HepG2 (cell line): ENCODE data around the gene EID3. TPM values are rescaled to one million over a fixed set of nuclear protein-coding genes. Genes with fewer than 3 reads are reported as not detected.

Experiments
- ARNT2 ChIP-seq: sonication (generic); formaldehyde crosslinking; IDR thresholded peaks from 2 replicates; pipeline ENCODE4 v1.8.0; 2022; ENCODE audit warnings: mild to moderate bottlenecking, low read depth, missing genetic modification reagents, moderate library complexity
- FOSL2 ChIP-seq: sonication (generic); formaldehyde crosslinking; IDR thresholded peaks from 2 replicates; pipeline ENCODE4 v1.4.0; 2020; ENCODE audit warnings: missing genetic modification reagents
- HOXA9 ChIP-seq: sonication (generic); formaldehyde crosslinking; IDR thresholded peaks from 2 replicates; pipeline ENCODE4 v1.8.1; 2022; ENCODE audit warnings: missing genetic modification reagents, mild to moderate bottlenecking, moderate library complexity, borderline replicate concordance
- JUN ChIP-seq: sonication (generic); formaldehyde crosslinking; IDR thresholded peaks from 2 replicates; pipeline ENCODE4 v1.4.0; 2020; ENCODE audit warnings: mild to moderate bottlenecking, missing genetic modification reagents
- MAFF ChIP-seq: IDR thresholded peaks from 2 replicates; pipeline ENCODE4 v1.6.1; 2011; ENCODE audit warnings: low read depth, low read length, improper control_type of control experiment
- NFE2 ChIP-seq: sonication (generic); formaldehyde crosslinking; IDR thresholded peaks from 2 replicates; pipeline ENCODE4 v1.4.0; 2020; ENCODE audit warnings: missing genetic modification reagents
- REPIN1 ChIP-seq: sonication (generic); formaldehyde crosslinking; IDR thresholded peaks from 2 replicates; pipeline ENCODE4 v1.8.0; 2022; ENCODE audit warnings: missing genetic modification reagents, low read depth, mild to moderate bottlenecking, borderline replicate concordance
- SMARCE1 ChIP-seq: fragments of 450-650 bp; IDR thresholded peaks from 2 replicates; pipeline ENCODE4 v1.6.1; 2017; ENCODE audit warnings: borderline replicate concordance
- STAG1 ChIP-seq: sonication (generic); formaldehyde crosslinking; IDR thresholded peaks from 2 replicates; pipeline ENCODE4 v1.4.0; 2020; ENCODE audit warnings: missing genetic modification reagents
- ZNF232 ChIP-seq: sonication (generic); formaldehyde crosslinking; IDR thresholded peaks from 2 replicates; pipeline ENCODE4 v1.4.0; 2020; ENCODE audit warnings: missing genetic modification reagents, borderline replicate concordance
- ZNF326 ChIP-seq: sonication (generic); formaldehyde crosslinking; IDR thresholded peaks from 2 replicates; pipeline ENCODE4 v1.4.0; 2020; ENCODE audit warnings: missing genetic modification reagents, borderline replicate concordance
- ZNF382 ChIP-seq: sonication (generic); formaldehyde crosslinking; IDR thresholded peaks from 2 replicates; pipeline ENCODE4 v1.5.0; 2020; ENCODE audit warnings: missing genetic modification reagents, mild to moderate bottlenecking, borderline replicate concordance
- ZNF468 ChIP-seq: sonication (generic); formaldehyde crosslinking; IDR thresholded peaks from 2 replicates; pipeline ENCODE4 v1.8.0; 2022; ENCODE audit warnings: mild to moderate bottlenecking, moderate library complexity, missing genetic modification reagents
- polyA plus RNA-seq, 8 experiments: library from polyadenylated mRNA; depleted of rRNA in 3 of 8; stranded (reverse) in 7 of 8; unstranded in 1 of 8; fragments of >200 nt; fragmentation: Illumina TruSeq in 4 of 8; extraction: Trizol in 4 of 8; gene quantifications; 2 replicates each; pipeline versions ENCODE4 v1.2.1 to v1.2.3, GENCODE V29; 2011 to 2016; ENCODE audit warnings: low read depth in 4 of 8, missing spikeins in 1 of 8, mixed read lengths in 1 of 8; ENCODE audit not compliant: insufficient read depth in 1 of 8
- total RNA-seq, 5 experiments: library from RNA; depleted of rRNA; stranded (reverse); fragments of >200 nt; fragmentation: Illumina TruSeq; extraction: Trizol; gene quantifications; 2 replicates each; pipeline ENCODE4 v1.2.3, GENCODE V29; 2016; ENCODE audit warnings: low read depth in 1 of 5
- TF ChIP-seq, protein P1 (sequence below): IDR thresholded peaks from 2 replicates; pipeline ENCODE4 v1.6.1; 2016; ENCODE audit warnings: missing genetic modification reagents, missing compliant biosample characterization
- TF ChIP-seq, protein P2 (sequence below): sonication (generic); formaldehyde crosslinking; IDR thresholded peaks from 2 replicates; pipeline ENCODE4 v1.8.0; 2023; ENCODE audit warnings: mild to moderate bottlenecking, missing genetic modification reagents
- TF ChIP-seq, protein P3 (sequence below): conservative IDR thresholded peaks from 2 replicates; pipeline ENCODE4 v1.6.1; 2018; ENCODE audit warnings: missing genetic modification reagents
- TF ChIP-seq, protein P4 (sequence below): sonication (generic); formaldehyde crosslinking; IDR thresholded peaks from 2 replicates; pipeline ENCODE4 v1.4.0; 2020; ENCODE audit warnings: mild to moderate bottlenecking, missing genetic modification reagents
- TF ChIP-seq, protein P5 (sequence below), 2 experiments: sonication (generic) in 1 of 2; formaldehyde crosslinking in 1 of 2; IDR thresholded peaks; 2 replicates each; pipeline versions ENCODE4 v1.4.0 to v1.6.1; 2018 to 2020; ENCODE audit warnings: missing genetic modification reagents in 2 of 2, borderline replicate concordance in 1 of 2, low read depth in 1 of 2, mild to moderate bottlenecking in 1 of 2, missing biosample characterization in 1 of 2
- TF ChIP-seq, protein P6 (sequence below), 2 experiments: fragments of 450-650 bp in 1 of 2; sonication (generic) in 1 of 2; formaldehyde crosslinking; IDR thresholded peaks; 2 replicates each; pipeline versions ENCODE4 v1.5.0 to v1.8.0; 2020 to 2022; ENCODE audit warnings: mild to moderate bottlenecking in 1 of 2, missing genetic modification reagents in 1 of 2

Gene EID3
- total and polyA plus RNA-seq, 2 of the 13 experiments (the other 11 are each of a cell fraction or from before 2014, with no cell fraction given), result 0.38 to 4.5 TPM

DNA sequence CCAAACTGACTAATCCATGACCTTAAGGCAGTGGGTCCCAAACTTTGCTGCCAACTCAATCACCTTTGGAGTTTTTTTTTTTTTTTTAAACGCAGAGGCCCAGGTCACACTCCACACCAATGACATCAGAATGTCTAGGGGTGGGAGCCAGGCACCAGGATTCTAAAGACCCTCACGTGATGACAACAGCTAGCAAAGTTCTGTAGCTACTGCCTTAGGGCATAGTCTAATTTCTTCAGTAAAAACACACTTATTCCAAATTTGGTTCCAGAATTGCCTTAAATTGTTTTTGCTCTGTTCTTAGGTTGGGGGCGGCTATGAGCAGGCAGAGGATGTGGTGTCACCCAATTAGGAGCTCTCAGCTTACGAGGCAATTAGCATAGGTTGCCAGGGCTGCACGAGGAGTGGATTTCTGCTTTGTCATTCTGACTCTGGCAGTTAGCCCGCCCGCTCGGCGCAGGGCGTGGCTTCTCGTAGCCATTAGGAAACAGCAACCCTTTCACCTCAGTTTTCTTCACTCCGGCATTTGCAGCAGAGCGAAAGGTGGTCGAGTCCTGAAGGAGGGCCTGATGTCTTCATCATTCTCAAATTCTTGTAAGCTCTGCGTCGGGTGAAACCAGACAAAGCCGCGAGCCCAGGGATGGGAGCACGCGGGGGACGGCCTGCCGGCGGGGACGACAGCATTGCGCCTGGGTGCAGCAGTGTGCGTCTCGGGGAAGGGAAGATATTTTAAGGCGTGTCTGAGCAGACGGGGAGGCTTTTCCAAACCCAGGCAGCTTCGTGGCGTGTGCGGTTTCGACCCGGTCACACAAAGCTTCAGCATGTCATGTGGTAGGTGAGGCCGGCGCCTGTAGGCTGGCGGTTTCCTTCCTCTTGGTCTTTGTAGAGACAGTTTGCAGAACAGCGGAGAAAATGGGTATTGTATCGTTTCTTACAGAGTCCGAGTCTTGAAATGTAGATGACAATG is 16.7 kb upstream of the EID3 start (continued):
- TF ChIP-seq, protein P1, sequence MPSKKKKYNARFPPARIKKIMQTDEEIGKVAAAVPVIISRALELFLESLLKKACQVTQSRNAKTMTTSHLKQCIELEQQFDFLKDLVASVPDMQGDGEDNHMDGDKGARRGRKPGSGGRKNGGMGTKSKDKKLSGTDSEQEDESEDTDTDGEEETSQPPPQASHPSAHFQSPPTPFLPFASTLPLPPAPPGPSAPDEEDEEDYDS (CRISPR knock-in tag), result peak; percentile 85
- TF ChIP-seq REPIN1 (CRISPR knock-in tag), result peak; percentile 73
- TF ChIP-seq ARNT2, result peak; percentile 63; the same call in 1 of the 2 replicates
- TF ChIP-seq HOXA9 (CRISPR knock-in tag), result no peak
- no peak for TF ChIP-seq ZNF468
- TF ChIP-seq NFE2 (CRISPR knock-in tag), result peak; percentile 94
- TF ChIP-seq, protein P2, sequence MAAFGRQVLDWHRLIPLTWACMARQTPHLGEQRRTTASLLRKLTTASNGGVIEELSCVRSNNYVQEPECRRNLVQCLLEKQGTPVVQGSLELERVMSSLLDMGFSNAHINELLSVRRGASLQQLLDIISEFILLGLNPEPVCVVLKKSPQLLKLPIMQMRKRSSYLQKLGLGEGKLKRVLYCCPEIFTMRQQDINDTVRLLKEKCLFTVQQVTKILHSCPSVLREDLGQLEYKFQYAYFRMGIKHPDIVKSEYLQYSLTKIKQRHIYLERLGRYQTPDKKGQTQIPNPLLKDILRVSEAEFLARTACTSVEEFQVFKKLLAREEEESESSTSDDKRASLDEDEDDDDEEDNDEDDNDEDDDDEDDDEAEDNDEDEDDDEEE, result peak; percentile 75; the same call in 1 of the 2 replicates
- TF ChIP-seq STAG1 (CRISPR knock-in tag), result no peak
- TF ChIP-seq, protein P3, sequence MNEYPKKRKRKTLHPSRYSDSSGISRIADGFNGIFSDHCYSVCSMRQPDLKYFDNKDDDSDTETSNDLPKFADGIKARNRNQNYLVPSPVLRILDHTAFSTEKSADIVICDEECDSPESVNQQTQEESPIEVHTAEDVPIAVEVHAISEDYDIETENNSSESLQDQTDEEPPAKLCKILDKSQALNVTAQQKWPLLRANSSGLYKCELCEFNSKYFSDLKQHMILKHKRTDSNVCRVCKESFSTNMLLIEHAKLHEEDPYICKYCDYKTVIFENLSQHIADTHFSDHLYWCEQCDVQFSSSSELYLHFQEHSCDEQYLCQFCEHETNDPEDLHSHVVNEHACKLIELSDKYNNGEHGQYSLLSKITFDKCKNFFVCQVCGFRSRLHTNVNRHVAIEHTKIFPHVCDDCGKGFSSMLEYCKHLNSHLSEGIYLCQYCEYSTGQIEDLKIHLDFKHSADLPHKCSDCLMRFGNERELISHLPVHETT, result no peak; the same call in 1 of the 2 replicates
- TF ChIP-seq, protein P4, sequence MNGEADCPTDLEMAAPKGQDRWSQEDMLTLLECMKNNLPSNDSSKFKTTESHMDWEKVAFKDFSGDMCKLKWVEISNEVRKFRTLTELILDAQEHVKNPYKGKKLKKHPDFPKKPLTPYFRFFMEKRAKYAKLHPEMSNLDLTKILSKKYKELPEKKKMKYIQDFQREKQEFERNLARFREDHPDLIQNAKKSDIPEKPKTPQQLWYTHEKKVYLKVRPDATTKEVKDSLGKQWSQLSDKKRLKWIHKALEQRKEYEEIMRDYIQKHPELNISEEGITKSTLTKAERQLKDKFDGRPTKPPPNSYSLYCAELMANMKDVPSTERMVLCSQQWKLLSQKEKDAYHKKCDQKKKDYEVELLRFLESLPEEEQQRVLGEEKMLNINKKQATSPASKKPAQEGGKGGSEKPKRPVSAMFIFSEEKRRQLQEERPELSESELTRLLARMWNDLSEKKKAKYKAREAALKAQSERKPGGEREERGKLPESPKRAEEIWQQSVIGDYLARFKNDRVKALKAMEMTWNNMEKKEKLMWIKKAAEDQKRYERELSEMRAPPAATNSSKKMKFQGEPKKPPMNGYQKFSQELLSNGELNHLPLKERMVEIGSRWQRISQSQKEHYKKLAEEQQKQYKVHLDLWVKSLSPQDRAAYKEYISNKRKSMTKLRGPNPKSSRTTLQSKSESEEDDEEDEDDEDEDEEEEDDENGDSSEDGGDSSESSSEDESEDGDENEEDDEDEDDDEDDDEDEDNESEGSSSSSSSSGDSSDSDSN, result peak; percentile 80
- TF ChIP-seq FOSL2 (CRISPR knock-in tag), result peak; percentile 45
- TF ChIP-seq, protein P5, sequence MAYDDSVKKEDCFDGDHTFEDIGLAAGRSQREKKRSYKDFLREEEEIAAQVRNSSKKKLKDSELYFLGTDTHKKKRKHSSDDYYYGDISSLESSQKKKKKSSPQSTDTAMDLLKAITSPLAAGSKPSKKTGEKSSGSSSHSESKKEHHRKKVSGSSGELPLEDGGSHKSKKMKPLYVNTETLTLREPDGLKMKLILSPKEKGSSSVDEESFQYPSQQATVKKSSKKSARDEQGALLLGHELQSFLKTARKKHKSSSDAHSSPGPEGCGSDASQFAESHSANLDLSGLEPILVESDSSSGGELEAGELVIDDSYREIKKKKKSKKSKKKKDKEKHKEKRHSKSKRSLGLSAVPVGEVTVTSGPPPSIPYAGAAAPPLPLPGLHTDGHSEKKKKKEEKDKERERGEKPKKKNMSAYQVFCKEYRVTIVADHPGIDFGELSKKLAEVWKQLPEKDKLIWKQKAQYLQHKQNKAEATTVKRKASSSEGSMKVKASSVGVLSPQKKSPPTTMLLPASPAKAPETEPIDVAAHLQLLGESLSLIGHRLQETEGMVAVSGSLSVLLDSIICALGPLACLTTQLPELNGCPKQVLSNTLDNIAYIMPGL (CRISPR knock-in tag; IDR thresholded peaks at IDR 0.05; ENCODE audit: borderline replicate concordance in 1 of 2, low read depth in 1 of 2), result peak; percentile 55 to 81; a peak in 2 of 4 replicates
- no peak for TF ChIP-seq ZNF326 (CRISPR knock-in tag)
- no peak for TF ChIP-seq SMARCE1
- no peak for TF ChIP-seq ZNF232 (CRISPR knock-in tag)
- TF ChIP-seq ZNF382, result no peak
- TF ChIP-seq, protein P6, sequence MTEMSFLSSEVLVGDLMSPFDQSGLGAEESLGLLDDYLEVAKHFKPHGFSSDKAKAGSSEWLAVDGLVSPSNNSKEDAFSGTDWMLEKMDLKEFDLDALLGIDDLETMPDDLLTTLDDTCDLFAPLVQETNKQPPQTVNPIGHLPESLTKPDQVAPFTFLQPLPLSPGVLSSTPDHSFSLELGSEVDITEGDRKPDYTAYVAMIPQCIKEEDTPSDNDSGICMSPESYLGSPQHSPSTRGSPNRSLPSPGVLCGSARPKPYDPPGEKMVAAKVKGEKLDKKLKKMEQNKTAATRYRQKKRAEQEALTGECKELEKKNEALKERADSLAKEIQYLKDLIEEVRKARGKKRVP (CRISPR knock-in tag; IDR thresholded peaks at IDR 0.05), result no peak
- TF ChIP-seq MAFF, result peak; percentile 93
- no peak for TF ChIP-seq JUN (CRISPR knock-in tag)
